HEK293 (cell line): ENCODE data around the gene PHACTR1.

Experiments used
- ELK4 ChIP-seq: IDR thresholded peaks from 2 replicates; pipeline ENCODE4 v1.6.1; 2011; ENCODE audit warnings: mild to moderate bottlenecking, low read depth, low read length, borderline replicate concordance
- ZNF133 ChIP-seq: fragments of 450-650 bp; formaldehyde crosslinking; IDR thresholded peaks from 2 replicates; pipeline ENCODE4 v1.5.1; 2016; ENCODE audit warnings: missing biosample characterization, missing genetic modification characterization
- TF ChIP-seq, protein P1 (sequence below): fragments of 450-650 bp; formaldehyde crosslinking; IDR thresholded peaks from 2 replicates; pipeline ENCODE4 v1.5.1; 2016; ENCODE audit warnings: missing biosample characterization, missing genetic modification characterization

GRCh38 chr6:13146442-13146841 lies 429.9 kb downstream of the PHACTR1 start:
- TF ChIP-seq, protein P1, sequence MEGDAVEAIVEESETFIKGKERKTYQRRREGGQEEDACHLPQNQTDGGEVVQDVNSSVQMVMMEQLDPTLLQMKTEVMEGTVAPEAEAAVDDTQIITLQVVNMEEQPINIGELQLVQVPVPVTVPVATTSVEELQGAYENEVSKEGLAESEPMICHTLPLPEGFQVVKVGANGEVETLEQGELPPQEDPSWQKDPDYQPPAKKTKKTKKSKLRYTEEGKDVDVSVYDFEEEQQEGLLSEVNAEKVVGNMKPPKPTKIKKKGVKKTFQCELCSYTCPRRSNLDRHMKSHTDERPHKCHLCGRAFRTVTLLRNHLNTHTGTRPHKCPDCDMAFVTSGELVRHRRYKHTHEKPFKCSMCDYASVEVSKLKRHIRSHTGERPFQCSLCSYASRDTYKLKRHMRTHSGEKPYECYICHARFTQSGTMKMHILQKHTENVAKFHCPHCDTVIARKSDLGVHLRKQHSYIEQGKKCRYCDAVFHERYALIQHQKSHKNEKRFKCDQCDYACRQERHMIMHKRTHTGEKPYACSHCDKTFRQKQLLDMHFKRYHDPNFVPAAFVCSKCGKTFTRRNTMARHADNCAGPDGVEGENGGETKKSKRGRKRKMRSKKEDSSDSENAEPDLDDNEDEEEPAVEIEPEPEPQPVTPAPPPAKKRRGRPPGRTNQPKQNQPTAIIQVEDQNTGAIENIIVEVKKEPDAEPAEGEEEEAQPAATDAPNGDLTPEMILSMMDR: no peak
- TF ChIP-seq ZNF133 (no peak), ELK4 (no peak)
